GM23248 (cell line): ENCODE measurements around the gene GON4L.
"Not testable (repeated sequence)": the region's sequence is repeated elsewhere in the genome, so short reads cannot be mapped to it uniquely, and the experiment has no call there.

Experiments
- EZH2 ChIP-seq: fragments of 200-600 bp; sonication (generic); IDR thresholded peaks from 2 replicates; pipeline ENCODE4 v1.6.1; 2018; ENCODE audit warnings: antibody characterized with exemption, mild to moderate bottlenecking; ENCODE audit not compliant: insufficient read depth, poor library complexity, severe bottlenecking
- EZH2phosphoT487 ChIP-seq: fragments of 200-600 bp; sonication (generic); IDR thresholded peaks from 2 replicates; pipeline ENCODE4 v1.6.1; 2018; ENCODE audit warnings: antibody characterized with exemption, moderate library complexity, mild to moderate bottlenecking, low read depth; ENCODE audit not compliant: insufficient read depth

DNA sequence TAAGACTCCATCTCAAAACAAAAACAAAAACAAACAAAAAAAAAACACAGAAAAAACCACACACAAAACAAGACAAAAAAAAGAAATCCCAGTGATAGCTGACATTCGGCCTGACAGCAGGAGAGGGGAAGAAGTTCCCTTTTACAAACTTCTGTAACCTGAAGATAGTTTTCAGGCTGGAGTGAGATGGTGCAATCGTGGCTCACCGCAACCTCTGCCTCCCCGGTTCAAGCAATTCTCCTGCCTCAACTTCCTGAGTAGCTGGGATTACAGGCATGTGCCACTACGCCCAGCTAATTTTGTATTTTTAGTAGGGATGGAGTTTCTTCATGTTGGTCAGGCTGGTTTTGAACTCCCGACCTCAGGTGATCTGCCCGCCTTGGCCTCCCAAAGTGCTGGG is 93.0 kb downstream of the GON4L start:
- TF ChIP-seq EZH2, EZH2phosphoT487: not testable (repeated sequence)
